Measurements from ENCODE around the gene CPNE4.

CPNE4 gene

DNA sequence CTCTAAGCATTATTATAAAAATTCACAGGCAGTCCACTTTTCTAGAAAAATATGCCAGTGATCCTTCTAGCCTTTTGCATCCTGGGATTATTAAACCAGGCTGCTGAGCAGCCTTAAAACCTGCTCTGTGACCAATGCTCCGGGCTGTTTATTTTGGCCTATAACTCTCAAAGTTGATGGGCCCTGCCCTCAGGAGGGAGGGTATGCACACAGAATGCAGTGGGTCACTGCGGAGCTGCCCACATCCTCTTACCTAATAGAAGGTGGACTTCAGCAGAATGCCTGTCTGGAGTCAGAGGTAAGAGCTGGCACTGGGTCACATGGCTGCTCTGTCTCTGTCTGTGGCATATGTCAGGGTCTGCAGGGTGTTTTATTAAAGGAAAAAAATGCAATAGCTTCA, 26.0 kb downstream of the CPNE4 start:
- H3K9ac ChIP-seq (ENCODE audit: insufficient read length), result no peak overlapping the region
- H3K36me3 ChIP-seq (ENCODE audit: insufficient read depth, low read length), result no peaks in the 10 kb centered on the region
- no peak overlapping the region for H3K4me3 ChIP-seq
- no peak for DNase-seq (ENCODE audit: low read depth, low spot score)
- H3K27ac ChIP-seq, result peak overlapping the region; percentile 48; the same call in 1 of the 2 replicates
- TF ChIP-seq FOXP2 (optimal IDR thresholded peaks at IDR 0.05; ENCODE audit: control extremely low read depth, extremely low read length, insufficient read depth) (no peak), POLR2AphosphoS5 (IDR thresholded peaks at IDR 0.05; ENCODE audit: borderline replicate concordance, low read depth, low read length) (no peak), EZH2 (IDR thresholded peaks at IDR 0.05) (no peak)
- H3K9me3 ChIP-seq (ENCODE audit: low read depth, low read length), result no peaks in the 10 kb centered on the region

DNA sequence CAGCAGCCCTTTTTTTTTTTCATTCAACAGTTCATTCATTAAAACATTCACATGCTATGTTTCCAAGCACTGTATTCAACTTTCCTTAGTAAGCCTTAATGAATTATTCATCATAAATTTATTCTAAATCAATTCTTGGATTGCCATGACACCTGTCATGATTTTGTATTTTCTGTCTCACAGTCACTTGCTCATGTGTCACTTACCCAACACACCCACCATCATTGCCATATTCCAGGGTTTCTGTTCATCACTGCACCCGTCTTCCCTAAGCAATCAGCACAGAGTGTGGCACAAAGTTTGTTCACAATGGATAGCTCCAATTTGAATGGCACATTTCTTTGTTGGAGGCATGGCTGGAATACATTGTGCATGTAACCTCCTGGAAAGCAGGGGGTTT, 27.2 kb downstream of the CPNE4 start:
- no peak overlapping the region for H3K27ac ChIP-seq
- H3K9me3 ChIP-seq (ENCODE audit: low read depth, low read length), result no peaks in the 10 kb centered on the region
- no peak overlapping the region for H3K9ac ChIP-seq (ENCODE audit: insufficient read length)
- TF ChIP-seq FOXP2 (optimal IDR thresholded peaks at IDR 0.05; ENCODE audit: control extremely low read depth, extremely low read length, insufficient read depth) (no peak), EZH2 (IDR thresholded peaks at IDR 0.05) (no peak), POLR2AphosphoS5 (IDR thresholded peaks at IDR 0.05; ENCODE audit: borderline replicate concordance, low read depth, low read length) (no peak)
- H3K4me3 ChIP-seq, result no peak overlapping the region
- no peak for DNase-seq (ENCODE audit: low read depth, low spot score)
- no peaks in the 10 kb centered on the region for H3K36me3 ChIP-seq (ENCODE audit: insufficient read depth, low read length)

DNA sequence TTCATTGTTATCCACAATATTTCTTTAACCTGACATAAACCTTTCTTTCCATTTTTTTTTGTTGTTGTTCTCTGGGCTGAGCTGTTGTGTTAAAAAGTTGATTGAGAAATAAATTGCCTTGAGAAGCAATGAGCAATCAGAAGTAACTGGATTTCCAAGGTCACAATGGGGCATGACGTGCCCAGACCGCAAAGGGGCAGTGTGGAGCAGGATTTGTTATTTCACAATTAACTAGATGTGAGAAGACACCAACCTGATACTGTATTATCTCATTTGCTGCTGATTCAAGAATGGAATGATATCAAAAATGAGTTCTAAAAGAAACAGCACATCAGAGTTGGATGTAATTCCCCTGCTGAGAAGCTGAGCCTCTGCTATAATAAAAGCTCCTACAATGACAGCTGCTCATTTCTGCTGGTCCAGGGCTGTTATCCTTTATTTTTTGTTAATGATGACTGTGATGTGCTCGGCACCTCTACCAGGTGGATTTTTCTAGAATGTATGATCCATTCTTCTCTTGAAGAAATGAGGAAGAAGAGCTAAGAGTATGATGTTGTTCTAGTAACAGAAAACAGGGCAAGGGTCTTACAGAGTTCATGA, 28.1 kb downstream of the CPNE4 start:
- DNase-seq (ENCODE audit: low read depth, low spot score), result no peak
- no peak for TF ChIP-seq EZH2 (IDR thresholded peaks at IDR 0.05)
- no peak for TF ChIP-seq FOXP2 (optimal IDR thresholded peaks at IDR 0.05; ENCODE audit: control extremely low read depth, extremely low read length, insufficient read depth)
- no peak for TF ChIP-seq POLR2AphosphoS5 (IDR thresholded peaks at IDR 0.05; ENCODE audit: borderline replicate concordance, low read depth, low read length)
- Histone ChIP-seq H3K9ac (ENCODE audit: insufficient read length) (no peak overlapping the region), H3K36me3 (ENCODE audit: insufficient read depth, low read length) (no peaks in the 10 kb centered on the region), H3K4me3 (no peak overlapping the region), H3K9me3 (ENCODE audit: low read depth, low read length) (no peaks in the 10 kb centered on the region), H3K27ac (no peak overlapping the region)

DNA sequence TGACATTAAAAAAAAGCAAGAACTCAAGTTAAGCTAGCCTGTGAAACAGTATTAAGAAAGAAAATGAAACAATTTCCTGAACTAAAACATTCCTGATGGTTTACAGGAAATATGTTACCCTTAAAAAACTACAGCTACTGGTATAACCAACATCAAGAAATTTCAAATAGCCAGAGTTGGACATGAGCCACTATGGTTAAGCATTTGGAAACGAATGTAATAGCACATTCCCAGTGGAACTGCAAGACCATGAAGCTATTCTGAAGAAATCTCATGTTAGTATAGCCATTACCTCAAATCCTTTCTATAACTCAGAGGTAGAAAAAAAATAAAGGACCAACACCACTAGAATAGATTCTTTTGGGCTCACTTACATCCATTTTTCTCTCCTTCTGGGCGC, 30.2 kb downstream of the CPNE4 start:
- no peak for TF ChIP-seq POLR2AphosphoS5 (IDR thresholded peaks at IDR 0.05; ENCODE audit: borderline replicate concordance, low read depth, low read length)
- TF ChIP-seq FOXP2 (optimal IDR thresholded peaks at IDR 0.05; ENCODE audit: control extremely low read depth, extremely low read length, insufficient read depth), result no peak
- no peak for TF ChIP-seq EZH2 (IDR thresholded peaks at IDR 0.05)
- no peak for DNase-seq (ENCODE audit: low read depth, low spot score)
- no peak overlapping the region for H3K4me3 ChIP-seq
- peak overlapping the region; percentile 39; the same call in 1 of the 2 replicates for H3K27ac ChIP-seq
- H3K9me3 ChIP-seq (ENCODE audit: low read depth, low read length), result no peaks in the 10 kb centered on the region
- no peak overlapping the region for H3K9ac ChIP-seq (ENCODE audit: insufficient read length)
- no peaks in the 10 kb centered on the region for H3K36me3 ChIP-seq (ENCODE audit: insufficient read depth, low read length)

DNA sequence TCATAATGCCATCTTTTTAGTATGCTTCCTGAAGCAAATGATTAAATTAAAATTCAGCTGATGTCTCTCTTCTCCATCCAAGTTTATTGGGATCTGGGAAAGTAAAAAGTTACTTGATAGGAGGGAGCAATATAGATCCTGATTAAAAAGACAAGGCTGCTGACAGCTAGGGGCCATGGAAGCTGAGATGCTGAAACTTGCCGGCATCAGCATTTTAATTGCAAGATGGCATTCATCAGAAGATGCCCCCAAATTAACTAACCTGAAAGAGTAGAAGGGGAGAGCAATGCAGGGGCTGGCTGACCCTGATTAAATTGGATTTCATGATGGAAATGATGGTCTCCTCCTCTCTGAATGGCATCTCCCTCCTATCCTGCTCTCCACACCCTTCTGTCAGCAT, 31.1 kb downstream of the CPNE4 start:
- Histone ChIP-seq H3K36me3 (ENCODE audit: insufficient read depth, low read length) (no peaks in the 10 kb centered on the region), H3K9ac (ENCODE audit: insufficient read length) (no peak overlapping the region), H3K9me3 (ENCODE audit: low read depth, low read length) (no peaks in the 10 kb centered on the region), H3K27ac (no peak overlapping the region), H3K4me3 (no peak overlapping the region)
- no peak for DNase-seq (ENCODE audit: low read depth, low spot score)
- TF ChIP-seq POLR2AphosphoS5 (IDR thresholded peaks at IDR 0.05; ENCODE audit: borderline replicate concordance, low read depth, low read length) (no peak), EZH2 (IDR thresholded peaks at IDR 0.05) (no peak), FOXP2 (optimal IDR thresholded peaks at IDR 0.05; ENCODE audit: control extremely low read depth, extremely low read length, insufficient read depth) (no peak)

DNA sequence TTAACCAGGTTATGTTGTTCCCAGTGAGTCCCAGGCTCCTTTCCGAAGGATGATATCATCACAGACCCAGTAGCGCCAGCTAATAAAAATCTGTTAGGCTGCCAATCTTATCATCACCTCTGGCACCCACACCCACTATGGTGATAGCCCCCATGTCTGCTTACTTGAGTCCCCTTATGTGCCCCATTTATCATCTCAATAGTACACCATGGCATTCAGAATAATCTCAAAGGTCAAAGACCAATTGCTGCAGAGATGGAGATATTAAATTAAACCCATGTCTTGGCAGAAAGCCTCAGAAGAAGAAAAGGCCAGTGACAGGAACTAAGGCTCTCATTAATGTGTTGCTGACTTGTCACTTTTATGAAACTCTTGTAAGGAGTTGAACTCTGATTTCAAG, 32.8 kb downstream of the CPNE4 start:
- no peak overlapping the region for H3K4me3 ChIP-seq
- H3K27ac ChIP-seq, result no peak overlapping the region
- H3K9me3 ChIP-seq (ENCODE audit: low read depth, low read length), result no peaks in the 10 kb centered on the region
- H3K36me3 ChIP-seq (ENCODE audit: insufficient read depth, low read length), result no peaks in the 10 kb centered on the region
- DNase-seq (ENCODE audit: low read depth, low spot score), result no peak
- TF ChIP-seq FOXP2 (optimal IDR thresholded peaks at IDR 0.05; ENCODE audit: control extremely low read depth, extremely low read length, insufficient read depth), result no peak
- TF ChIP-seq EZH2 (IDR thresholded peaks at IDR 0.05), result no peak
- no peak for TF ChIP-seq POLR2AphosphoS5 (IDR thresholded peaks at IDR 0.05; ENCODE audit: borderline replicate concordance, low read depth, low read length)
- no peak overlapping the region for H3K9ac ChIP-seq (ENCODE audit: insufficient read length)

DNA sequence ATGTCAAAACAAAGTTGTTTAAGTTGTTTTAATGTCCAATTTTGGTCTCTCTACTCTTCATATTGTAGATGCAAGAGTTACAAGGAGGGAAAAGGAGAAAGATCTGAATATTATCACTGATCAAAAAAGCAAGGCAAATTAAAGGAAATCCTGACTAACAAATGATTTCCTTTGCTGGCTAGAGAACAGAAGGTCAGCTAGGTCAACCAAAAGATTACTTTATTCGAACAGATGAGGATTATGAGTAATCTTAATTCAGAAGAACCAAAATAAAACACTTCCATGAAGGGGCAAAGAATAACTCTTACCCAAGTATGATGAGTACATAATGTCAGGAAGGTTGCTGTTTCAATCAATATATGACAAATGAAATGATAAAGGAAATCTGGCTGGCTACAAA, 33.8 kb downstream of the CPNE4 start:
- no peaks in the 10 kb centered on the region for H3K9me3 ChIP-seq (ENCODE audit: low read depth, low read length)
- TF ChIP-seq FOXP2 (optimal IDR thresholded peaks at IDR 0.05; ENCODE audit: control extremely low read depth, extremely low read length, insufficient read depth) (no peak), POLR2AphosphoS5 (IDR thresholded peaks at IDR 0.05; ENCODE audit: borderline replicate concordance, low read depth, low read length) (no peak), EZH2 (IDR thresholded peaks at IDR 0.05) (no peak)
- no peak overlapping the region for H3K4me3 ChIP-seq
- no peak for DNase-seq (ENCODE audit: low read depth, low spot score)
- H3K9ac ChIP-seq (ENCODE audit: insufficient read length), result no peak overlapping the region
- no peaks in the 10 kb centered on the region for H3K36me3 ChIP-seq (ENCODE audit: insufficient read depth, low read length)
- no peak overlapping the region for H3K27ac ChIP-seq

DNA sequence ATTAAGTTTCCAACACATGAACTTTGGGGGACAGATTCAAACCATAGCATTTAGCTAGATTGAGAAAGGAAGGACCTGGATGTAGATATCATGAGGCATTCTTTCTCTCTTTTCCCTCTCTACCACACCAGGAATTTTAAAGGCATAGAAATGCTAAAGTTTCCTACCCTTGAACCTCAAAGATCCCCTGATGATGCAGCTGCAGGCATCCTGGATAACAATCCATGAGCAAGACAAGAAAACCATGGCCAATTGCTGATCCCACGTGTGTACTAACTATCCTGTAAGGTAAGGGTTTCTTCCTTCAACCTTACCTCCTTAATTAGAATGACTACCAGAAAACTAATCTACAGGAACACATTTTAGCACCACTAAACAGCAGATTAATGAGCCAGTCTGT, 36.8 kb downstream of the CPNE4 start:
- Histone ChIP-seq H3K27ac (no peak overlapping the region), H3K4me3 (no peak overlapping the region), H3K9me3 (ENCODE audit: low read depth, low read length) (no peaks in the 10 kb centered on the region), H3K36me3 (ENCODE audit: insufficient read depth, low read length) (no peaks in the 10 kb centered on the region), H3K9ac (ENCODE audit: insufficient read length) (no peak overlapping the region)
- no peak for TF ChIP-seq POLR2AphosphoS5 (IDR thresholded peaks at IDR 0.05; ENCODE audit: borderline replicate concordance, low read depth, low read length)
- TF ChIP-seq EZH2 (IDR thresholded peaks at IDR 0.05), result no peak
- TF ChIP-seq FOXP2 (optimal IDR thresholded peaks at IDR 0.05; ENCODE audit: control extremely low read depth, extremely low read length, insufficient read depth), result no peak
- DNase-seq (ENCODE audit: low read depth, low spot score), result no peak

DNA sequence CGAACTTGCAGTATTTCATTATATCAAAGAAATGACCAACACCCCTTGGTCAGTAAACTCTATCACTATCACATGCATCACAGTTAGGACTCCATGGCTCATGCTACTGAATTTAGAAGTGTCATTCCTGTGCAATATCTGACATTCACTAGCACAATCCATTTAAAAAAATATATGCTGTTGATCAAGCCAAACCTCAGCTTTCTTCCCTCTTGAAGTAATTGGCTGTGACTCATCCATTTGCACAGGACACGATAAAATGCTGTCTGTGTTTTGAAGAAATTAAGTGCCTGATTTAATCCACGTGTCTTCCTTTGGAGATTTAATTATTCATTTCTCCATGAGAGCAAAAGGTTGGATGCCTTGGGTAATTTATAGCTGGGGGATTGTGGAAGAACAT, 38.9 kb downstream of the CPNE4 start:
- no peaks in the 10 kb centered on the region for H3K36me3 ChIP-seq (ENCODE audit: insufficient read depth, low read length)
- TF ChIP-seq FOXP2 (optimal IDR thresholded peaks at IDR 0.05; ENCODE audit: control extremely low read depth, extremely low read length, insufficient read depth) (no peak), EZH2 (IDR thresholded peaks at IDR 0.05) (no peak), POLR2AphosphoS5 (IDR thresholded peaks at IDR 0.05; ENCODE audit: borderline replicate concordance, low read depth, low read length) (no peak)
- no peak overlapping the region for H3K9ac ChIP-seq (ENCODE audit: insufficient read length)
- peaks cover 6% of the 10 kb centered on the region; the same call in 1 of the 2 replicates for H3K9me3 ChIP-seq (ENCODE audit: low read depth, low read length)
- no peak for DNase-seq (ENCODE audit: low read depth, low spot score)
- no peak overlapping the region for H3K27ac ChIP-seq
- H3K4me3 ChIP-seq, result no peak overlapping the region

Data from SK-N-MC (cell line).